Fibroblast of mammary gland (primary cell): Measurements from ENCODE around the gene NCOA1.
"Not testable (repeated sequence)": the region's sequence is repeated elsewhere in the genome, so short reads cannot be mapped to it uniquely, and the experiment has no call there.

Source experiments
- DNase-seq: peaks from one replicate; pipeline ENCODE4 v3.0.0-alpha.2; 2010; ENCODE audit warnings: low read depth
- H3K4me3 ChIP-seq: 2 replicates; pipeline ENCODE4 v1.5.1; 2011; ENCODE audit warnings: low read depth, mild to moderate bottlenecking, low read length, moderate library complexity; ENCODE audit not compliant: control insufficient read depth
- CTCF ChIP-seq: conservative IDR thresholded peaks from 2 replicates; pipeline ENCODE4 v1.5.1; 2011; ENCODE audit warnings: low read depth, low read length, inconsistent platforms; ENCODE audit not compliant: control insufficient read depth, insufficient read depth

Gene NCOA1

DNA sequence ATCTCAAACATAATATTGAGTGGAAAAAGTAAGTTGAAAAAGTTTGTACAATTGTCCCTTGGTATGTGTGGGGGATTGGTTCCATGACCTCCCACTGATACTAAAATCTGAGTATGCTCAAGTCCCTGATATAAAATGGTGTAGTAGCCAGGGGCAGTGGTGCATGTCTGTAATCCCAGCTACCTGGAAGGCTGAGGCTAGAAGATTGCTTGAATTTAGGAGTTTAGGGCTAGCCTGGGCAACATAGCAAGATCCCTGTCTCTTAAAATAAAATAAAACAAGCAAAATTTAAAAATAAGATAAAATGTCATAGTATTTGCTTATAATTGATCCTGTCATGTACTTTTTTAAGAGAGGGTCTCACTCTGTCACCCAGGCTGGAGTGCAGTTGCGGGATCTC lies 180.2 kb downstream of the NCOA1 start:
- DNase-seq = no peak
- no peak overlapping the region for H3K4me3 ChIP-seq
- no peak for TF ChIP-seq CTCF

DNA sequence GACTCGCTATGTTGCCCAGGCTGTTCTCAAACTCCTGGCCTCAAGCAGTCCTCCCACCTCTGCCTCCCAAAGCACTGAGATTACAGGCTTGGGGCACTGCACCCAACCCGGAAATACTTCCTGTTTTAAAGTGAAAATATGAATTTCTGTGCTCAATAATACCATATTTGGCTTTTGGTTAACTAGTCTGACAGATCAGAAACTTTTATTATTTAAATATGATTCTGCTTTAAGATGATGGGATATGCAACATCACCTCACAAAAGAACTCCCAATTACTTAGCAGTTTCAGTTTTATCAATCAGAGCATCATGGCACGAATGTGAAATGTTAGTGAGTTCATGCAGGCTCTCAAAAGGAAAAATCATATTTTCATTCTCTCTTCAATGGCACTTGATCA lies 181.5 kb downstream of the NCOA1 start:
- no peak overlapping the region for H3K4me3 ChIP-seq
- DNase-seq = no peak
- no peak for TF ChIP-seq CTCF

DNA sequence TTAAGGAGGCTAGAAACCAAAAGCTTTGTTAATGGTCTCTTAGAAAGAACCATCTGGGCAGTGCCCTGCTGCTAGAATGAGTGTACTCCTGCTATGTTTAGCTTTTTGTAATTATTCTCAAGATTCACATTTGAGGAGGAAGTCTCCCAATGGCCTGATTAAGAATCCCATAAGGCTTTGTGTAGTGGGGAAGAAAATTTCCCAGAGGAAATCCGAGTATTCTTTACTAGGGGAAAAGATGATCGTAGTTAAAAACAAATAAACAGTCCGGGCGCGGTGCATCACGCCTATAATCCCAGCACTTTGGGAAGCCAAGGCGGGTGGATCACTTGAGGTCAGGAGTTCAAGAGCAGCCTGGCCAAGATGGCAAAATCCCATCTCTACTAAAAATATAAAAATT lies 184.3 kb downstream of the NCOA1 start:
- no peak overlapping the region for H3K4me3 ChIP-seq

GRCh38 chr2:24676493-24676892 lies 185.4 kb downstream of the NCOA1 start:
- no peak for DNase-seq
- no peak for TF ChIP-seq CTCF
- no peak overlapping the region for H3K4me3 ChIP-seq

More for the DNA sequence above, 184.3 kb downstream of the NCOA1 start:
- no peak for DNase-seq
- no peak for TF ChIP-seq CTCF

DNA sequence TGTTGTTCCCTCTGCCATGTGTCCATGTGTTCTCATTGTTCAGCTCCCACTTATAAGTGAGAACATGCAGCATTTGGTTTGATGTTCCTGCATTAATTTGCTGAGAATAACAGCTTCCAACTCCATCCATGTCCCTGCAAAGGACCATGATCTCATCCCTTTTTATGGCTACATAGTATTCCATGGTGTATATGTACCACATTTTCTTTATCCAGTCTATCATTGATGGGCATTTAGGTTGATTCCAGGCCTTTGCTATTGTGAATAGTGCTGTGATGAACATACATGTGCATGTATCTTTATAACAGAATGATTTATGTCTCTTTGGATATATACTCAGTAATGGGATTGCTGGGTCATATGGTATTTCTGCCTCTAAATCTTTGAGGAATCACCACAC lies 187.0 kb downstream of the NCOA1 start:
- DNase-seq, H3K4me3 ChIP-seq: not testable (repeated sequence)

GRCh38 chr2:24680196-24680595 lies 189.1 kb downstream of the NCOA1 start:
- no peak for TF ChIP-seq CTCF
- no peak overlapping the region for H3K4me3 ChIP-seq
- no peak for DNase-seq

GRCh38 chr2:24682304-24682703 lies 191.2 kb downstream of the NCOA1 start:
- H3K4me3 ChIP-seq = no peak overlapping the region
- TF ChIP-seq CTCF = no peak
- no peak for DNase-seq
